HEK293 (cell line): ENCODE measurements around the gene ITGA2B.

Experiments used
- BCL11B ChIP-seq: fragments of 450-650 bp; formaldehyde crosslinking; IDR thresholded peaks from 2 replicates; pipeline ENCODE4 v1.5.1; 2016; ENCODE audit warnings: low read depth, missing biosample characterization, missing genetic modification characterization
- GLI2 ChIP-seq: fragments of 450-650 bp; formaldehyde crosslinking; IDR thresholded peaks from 2 replicates; pipeline ENCODE4; 2017; ENCODE audit warnings: missing biosample characterization, missing genetic modification characterization, low read depth, borderline replicate concordance
- KLF1 ChIP-seq: fragments of 450-650 bp; formaldehyde crosslinking; IDR thresholded peaks from 2 replicates; pipeline ENCODE4 v1.5.1; 2016; ENCODE audit warnings: missing biosample characterization, missing genetic modification characterization
- KLF16 ChIP-seq: fragments of 450-650 bp; formaldehyde crosslinking; IDR thresholded peaks from 2 replicates; pipeline ENCODE4 v1.5.1; 2017; ENCODE audit warnings: missing biosample characterization, missing genetic modification characterization
- KLF8 ChIP-seq: fragments of 450-650 bp; formaldehyde crosslinking; IDR thresholded peaks from 2 replicates; pipeline ENCODE4 v1.5.1; 2016; ENCODE audit warnings: missing biosample characterization, missing genetic modification characterization
- MZF1 ChIP-seq: fragments of 450-650 bp; formaldehyde crosslinking; IDR thresholded peaks from 2 replicates; pipeline ENCODE4 v1.5.1; 2017; ENCODE audit warnings: missing biosample characterization, missing genetic modification characterization, borderline replicate concordance
- PRDM10 ChIP-seq: fragments of 450-650 bp; formaldehyde crosslinking; IDR thresholded peaks from 2 replicates; pipeline ENCODE4 v1.5.1; 2016; ENCODE audit warnings: missing biosample characterization, missing genetic modification characterization
- YY2 ChIP-seq: fragments of 450-650 bp; formaldehyde crosslinking; IDR thresholded peaks from 2 replicates; pipeline ENCODE4 v1.5.1; 2016; ENCODE audit warnings: missing biosample characterization, missing genetic modification characterization
- ZBTB21 ChIP-seq: fragments of 450-650 bp; formaldehyde crosslinking; IDR thresholded peaks from 2 replicates; pipeline ENCODE4 v1.5.1; 2017; ENCODE audit warnings: missing biosample characterization, missing genetic modification characterization
- ZFP69B ChIP-seq: fragments of 450-650 bp; formaldehyde crosslinking; IDR thresholded peaks from 2 replicates; pipeline ENCODE4 v1.5.1; 2016; ENCODE audit warnings: missing biosample characterization, missing genetic modification characterization
- ZNF121 ChIP-seq: fragments of 450-650 bp; formaldehyde crosslinking; IDR thresholded peaks from 2 replicates; pipeline ENCODE4 v1.5.1; 2016; ENCODE audit warnings: missing biosample characterization, missing genetic modification characterization
- ZNF16 ChIP-seq: fragments of 450-650 bp; formaldehyde crosslinking; IDR thresholded peaks from 2 replicates; pipeline ENCODE4 v1.5.1; 2016; ENCODE audit warnings: low read depth, missing biosample characterization, missing genetic modification characterization
- ZNF214 ChIP-seq: fragments of 450-650 bp; formaldehyde crosslinking; IDR thresholded peaks from 2 replicates; pipeline ENCODE4 v1.5.1; 2017; ENCODE audit warnings: missing biosample characterization, mild to moderate bottlenecking, missing genetic modification characterization, borderline replicate concordance
- ZNF221 ChIP-seq: fragments of 450-650 bp; formaldehyde crosslinking; IDR thresholded peaks from 2 replicates; pipeline ENCODE4 v1.5.1; 2017; ENCODE audit warnings: missing biosample characterization, missing genetic modification characterization, borderline replicate concordance
- ZNF266 ChIP-seq: fragments of 450-650 bp; formaldehyde crosslinking; IDR thresholded peaks from 2 replicates; pipeline ENCODE4 v1.5.1; 2016; ENCODE audit warnings: missing biosample characterization, missing genetic modification characterization, low read depth
- ZNF366 ChIP-seq: fragments of 450-650 bp; formaldehyde crosslinking; conservative IDR thresholded peaks from 2 replicates; pipeline ENCODE4 v1.5.1; 2016; ENCODE audit warnings: missing biosample characterization, missing genetic modification characterization
- ZNF416 ChIP-seq: fragments of 450-650 bp; formaldehyde crosslinking; IDR thresholded peaks from 2 replicates; pipeline ENCODE4 v1.5.1; 2016; ENCODE audit warnings: missing biosample characterization, missing genetic modification characterization
- ZNF473 ChIP-seq: fragments of 450-650 bp; formaldehyde crosslinking; IDR thresholded peaks from 2 replicates; pipeline ENCODE4 v1.5.1; 2017; ENCODE audit warnings: missing biosample characterization, missing genetic modification characterization
- ZNF488 ChIP-seq: fragments of 450-650 bp; formaldehyde crosslinking; IDR thresholded peaks from 2 replicates; pipeline ENCODE4 v1.5.1; 2016; ENCODE audit warnings: missing biosample characterization, missing genetic modification characterization
- ZNF530 ChIP-seq: fragments of 450-650 bp; formaldehyde crosslinking; IDR thresholded peaks from 2 replicates; pipeline ENCODE4 v1.5.1; 2016; ENCODE audit warnings: low read depth, missing biosample characterization, missing genetic modification characterization
- ZNF626 ChIP-seq: fragments of 450-650 bp; sonication (Bioruptor Pico); formaldehyde crosslinking; IDR thresholded peaks from 2 replicates; pipeline ENCODE4 v1.5.1; 2018; ENCODE audit warnings: missing biosample characterization, missing genetic modification characterization, inconsistent platforms
- ZNF629 ChIP-seq: fragments of 450-650 bp; formaldehyde crosslinking; IDR thresholded peaks from 2 replicates; pipeline ENCODE4 v1.5.1; 2017; ENCODE audit warnings: missing biosample characterization, missing genetic modification characterization
- ZNF660 ChIP-seq: fragments of 450-650 bp; IDR thresholded peaks from 2 replicates; pipeline ENCODE4 v1.5.1; 2018; ENCODE audit warnings: missing biosample characterization, mild to moderate bottlenecking, missing genetic modification characterization
- ZNF664 ChIP-seq: fragments of 450-650 bp; formaldehyde crosslinking; IDR thresholded peaks from 2 replicates; pipeline ENCODE4 v1.5.1; 2016; ENCODE audit warnings: missing biosample characterization, missing genetic modification characterization
- ZNF747 ChIP-seq: fragments of 450-650 bp; formaldehyde crosslinking; IDR thresholded peaks from 2 replicates; pipeline ENCODE4 v1.5.1; 2016; ENCODE audit warnings: missing biosample characterization, missing genetic modification characterization
- ZNF830 ChIP-seq: fragments of 450-650 bp; IDR thresholded peaks from 2 replicates; pipeline ENCODE4 v1.5.0; 2018; ENCODE audit warnings: missing biosample characterization, missing genetic modification characterization, low read depth, mild to moderate bottlenecking, moderate library complexity
- ZSCAN16 ChIP-seq: fragments of 450-650 bp; formaldehyde crosslinking; IDR thresholded peaks from 2 replicates; pipeline ENCODE4 v1.5.1; 2016; ENCODE audit warnings: missing biosample characterization, missing genetic modification characterization
- ZSCAN23 ChIP-seq: fragments of 450-650 bp; formaldehyde crosslinking; IDR thresholded peaks from 2 replicates; pipeline ENCODE4 v1.5.1; 2016; ENCODE audit warnings: missing biosample characterization, missing genetic modification characterization
- TF ChIP-seq, protein P1 (sequence below): fragments of 450-650 bp; formaldehyde crosslinking; IDR thresholded peaks from 2 replicates; pipeline ENCODE4 v1.5.1; 2016; ENCODE audit warnings: missing biosample characterization, missing genetic modification characterization
- TF ChIP-seq, protein P2 (sequence below): fragments of 450-650 bp; formaldehyde crosslinking; IDR thresholded peaks from 2 replicates; pipeline ENCODE4 v1.5.1; 2017; ENCODE audit warnings: missing biosample characterization, mild to moderate bottlenecking, missing genetic modification characterization, moderate library complexity
- TF ChIP-seq, protein P3 (sequence below): fragments of 450-650 bp; IDR thresholded peaks from 2 replicates; pipeline ENCODE4 v1.5.1; 2018; ENCODE audit warnings: missing biosample characterization, mild to moderate bottlenecking, missing genetic modification characterization
- TF ChIP-seq, protein P4 (sequence below): fragments of 450-650 bp; formaldehyde crosslinking; IDR thresholded peaks from 2 replicates; pipeline ENCODE4 v1.5.1; 2016; ENCODE audit warnings: missing biosample characterization, missing genetic modification characterization

Gene ITGA2B

DNA sequence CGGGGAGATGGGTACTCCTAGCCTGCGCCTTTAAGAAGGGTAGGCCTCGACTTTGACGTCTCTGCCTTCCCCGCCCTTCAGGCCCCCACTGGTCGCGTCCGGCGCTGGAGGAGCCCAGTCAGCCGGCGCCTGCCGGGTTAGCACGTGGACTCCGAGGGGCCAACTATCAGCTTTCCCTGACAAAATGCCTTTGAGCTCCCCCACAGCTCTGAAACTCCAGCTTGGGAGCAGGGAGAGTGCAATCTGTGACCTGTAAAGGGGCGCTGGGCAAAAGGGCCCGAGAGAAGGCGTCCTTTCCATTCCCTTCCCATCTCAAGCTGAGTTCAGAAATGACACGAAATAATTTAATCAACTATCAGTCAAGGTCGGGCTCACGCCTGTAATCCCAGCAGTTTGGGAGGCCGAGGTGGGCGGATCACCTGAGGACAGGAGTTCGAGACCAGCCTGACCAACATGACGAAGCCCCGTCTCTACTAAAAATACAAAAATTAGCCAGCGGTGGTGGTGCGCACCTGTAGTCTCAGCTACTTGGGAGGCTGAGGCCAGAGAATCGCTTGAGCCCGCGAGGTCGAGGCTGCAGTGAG is 62.5 kb downstream of the ITGA2B start (continued):
- TF ChIP-seq, protein P1, sequence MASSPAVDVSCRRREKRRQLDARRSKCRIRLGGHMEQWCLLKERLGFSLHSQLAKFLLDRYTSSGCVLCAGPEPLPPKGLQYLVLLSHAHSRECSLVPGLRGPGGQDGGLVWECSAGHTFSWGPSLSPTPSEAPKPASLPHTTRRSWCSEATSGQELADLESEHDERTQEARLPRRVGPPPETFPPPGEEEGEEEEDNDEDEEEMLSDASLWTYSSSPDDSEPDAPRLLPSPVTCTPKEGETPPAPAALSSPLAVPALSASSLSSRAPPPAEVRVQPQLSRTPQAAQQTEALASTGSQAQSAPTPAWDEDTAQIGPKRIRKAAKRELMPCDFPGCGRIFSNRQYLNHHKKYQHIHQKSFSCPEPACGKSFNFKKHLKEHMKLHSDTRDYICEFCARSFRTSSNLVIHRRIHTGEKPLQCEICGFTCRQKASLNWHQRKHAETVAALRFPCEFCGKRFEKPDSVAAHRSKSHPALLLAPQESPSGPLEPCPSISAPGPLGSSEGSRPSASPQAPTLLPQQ (tag by site-specific recombination), result no peak
- TF ChIP-seq KLF8 (tag by site-specific recombination), result peak; percentile 53; the same call in 1 of the 2 replicates
- no peak for TF ChIP-seq ZNF488
- 0 out of 2 replicates have a peak, but pooled peaks have one; percentile 23 for TF ChIP-seq ZNF16 (tag by site-specific recombination)
- TF ChIP-seq MZF1, result no peak
- TF ChIP-seq ZNF530 (tag by site-specific recombination), result no peak
- TF ChIP-seq ZBTB21, result no peak
- TF ChIP-seq, protein P2, sequence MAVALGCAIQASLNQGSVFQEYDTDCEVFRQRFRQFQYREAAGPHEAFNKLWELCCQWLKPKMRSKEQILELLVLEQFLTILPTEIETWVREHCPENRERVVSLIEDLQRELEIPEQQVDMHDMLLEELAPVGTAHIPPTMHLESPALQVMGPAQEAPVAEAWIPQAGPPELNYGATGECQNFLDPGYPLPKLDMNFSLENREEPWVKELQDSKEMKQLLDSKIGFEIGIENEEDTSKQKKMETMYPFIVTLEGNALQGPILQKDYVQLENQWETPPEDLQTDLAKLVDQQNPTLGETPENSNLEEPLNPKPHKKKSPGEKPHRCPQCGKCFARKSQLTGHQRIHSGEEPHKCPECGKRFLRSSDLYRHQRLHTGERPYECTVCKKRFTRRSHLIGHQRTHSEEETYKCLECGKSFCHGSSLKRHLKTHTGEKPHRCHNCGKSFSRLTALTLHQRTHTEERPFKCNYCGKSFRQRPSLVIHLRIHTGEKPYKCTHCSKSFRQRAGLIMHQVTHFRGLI (tag by site-specific recombination), result no peak
- TF ChIP-seq, protein P3, sequence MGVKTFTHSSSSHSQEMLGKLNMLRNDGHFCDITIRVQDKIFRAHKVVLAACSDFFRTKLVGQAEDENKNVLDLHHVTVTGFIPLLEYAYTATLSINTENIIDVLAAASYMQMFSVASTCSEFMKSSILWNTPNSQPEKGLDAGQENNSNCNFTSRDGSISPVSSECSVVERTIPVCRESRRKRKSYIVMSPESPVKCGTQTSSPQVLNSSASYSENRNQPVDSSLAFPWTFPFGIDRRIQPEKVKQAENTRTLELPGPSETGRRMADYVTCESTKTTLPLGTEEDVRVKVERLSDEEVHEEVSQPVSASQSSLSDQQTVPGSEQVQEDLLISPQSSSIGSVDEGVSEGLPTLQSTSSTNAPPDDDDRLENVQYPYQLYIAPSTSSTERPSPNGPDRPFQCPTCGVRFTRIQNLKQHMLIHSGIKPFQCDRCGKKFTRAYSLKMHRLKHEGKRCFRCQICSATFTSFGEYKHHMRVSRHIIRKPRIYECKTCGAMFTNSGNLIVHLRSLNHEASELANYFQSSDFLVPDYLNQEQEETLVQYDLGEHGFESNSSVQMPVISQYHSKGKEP (tag by site-specific recombination), result no peak
- no peak for TF ChIP-seq KLF1 (tag by site-specific recombination)
- TF ChIP-seq YY2 (tag by site-specific recombination), result no peak
- no peak for TF ChIP-seq ZNF664 (tag by site-specific recombination)
- no peak for TF ChIP-seq ZSCAN16 (tag by site-specific recombination)
- no peak for TF ChIP-seq ZSCAN23 (tag by site-specific recombination)
- TF ChIP-seq ZFP69B, result no peak
- no peak for TF ChIP-seq BCL11B
- no peak for TF ChIP-seq ZNF747 (tag by site-specific recombination)
- TF ChIP-seq GLI2 (tag by site-specific recombination), result no peak
- TF ChIP-seq ZNF214 (tag by site-specific recombination), result no peak
- TF ChIP-seq KLF16, result peak; percentile 71
- peak; percentile 53; the same call in 1 of the 2 replicates for TF ChIP-seq ZNF660 (tag by site-specific recombination)
- no peak for TF ChIP-seq ZNF473 (tag by site-specific recombination)
- no peak for TF ChIP-seq ZNF121
- TF ChIP-seq ZNF266 (tag by site-specific recombination), result no peak
- TF ChIP-seq ZNF626 (tag by site-specific recombination), result no peak
- TF ChIP-seq PRDM10 (tag by site-specific recombination), result peak; percentile 90
- no peak for TF ChIP-seq ZNF366 (tag by site-specific recombination)
- TF ChIP-seq, protein P4, sequence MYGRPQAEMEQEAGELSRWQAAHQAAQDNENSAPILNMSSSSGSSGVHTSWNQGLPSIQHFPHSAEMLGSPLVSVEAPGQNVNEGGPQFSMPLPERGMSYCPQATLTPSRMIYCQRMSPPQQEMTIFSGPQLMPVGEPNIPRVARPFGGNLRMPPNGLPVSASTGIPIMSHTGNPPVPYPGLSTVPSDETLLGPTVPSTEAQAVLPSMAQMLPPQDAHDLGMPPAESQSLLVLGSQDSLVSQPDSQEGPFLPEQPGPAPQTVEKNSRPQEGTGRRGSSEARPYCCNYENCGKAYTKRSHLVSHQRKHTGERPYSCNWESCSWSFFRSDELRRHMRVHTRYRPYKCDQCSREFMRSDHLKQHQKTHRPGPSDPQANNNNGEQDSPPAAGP (tag by site-specific recombination), result no peak
- no peak for TF ChIP-seq ZNF416 (tag by site-specific recombination)
- TF ChIP-seq ZNF830 (tag by site-specific recombination), result no peak
- TF ChIP-seq ZNF221 (tag by site-specific recombination), result no peak
- peak; percentile 38; the same call in 1 of the 2 replicates for TF ChIP-seq ZNF629 (tag by site-specific recombination)
